Ascending aorta (tissue), 2 donors: ENCODE data around the gene MAP7D2. TPM values are rescaled to one million over a fixed set of nuclear protein-coding genes. Genes with fewer than 3 reads are reported as not detected.

Experiments
- DNase-seq, 2 donors: peaks; one replicate each; pipeline ENCODE4 v3.0.0-alpha.2; 2019; ENCODE audit warnings: low spot score in 2 of 2
- H3K27ac ChIP-seq, 2 donors: fragments of 200-600 bp; sonication (generic); one replicate each; pipeline ENCODE4 v1.5.1; 2016 to 2017; ENCODE audit warnings: mild to moderate bottlenecking in 1 of 2
- H3K27me3 ChIP-seq: fragments of 200-600 bp; sonication (generic); one replicate; pipeline ENCODE4 v1.5.1; 2017
- H3K36me3 ChIP-seq, 2 donors: fragments of 200-600 bp; sonication (generic); one replicate each; pipeline ENCODE4 v1.5.1; 2016
- H3K4me1 ChIP-seq, 2 donors: fragments of 200-600 bp; sonication (generic); one replicate each; pipeline ENCODE4 v1.5.1; 2016 to 2017; ENCODE audit warnings: mild to moderate bottlenecking in 1 of 2
- H3K4me3 ChIP-seq, 2 donors: fragments of 200-600 bp; sonication (generic); one replicate each; pipeline ENCODE4 v1.5.1; 2016 to 2017; ENCODE audit warnings: mild to moderate bottlenecking in 1 of 2
- H3K9me3 ChIP-seq, 2 donors: fragments of 200-600 bp; sonication (generic); one replicate each; pipeline ENCODE4 v1.5.1; 2016
- CTCF ChIP-seq, 3 experiments: fragments of 200-600 bp in 2 of 3; fragments of 450-650 bp in 1 of 3; sonication (generic) in 2 of 3; IDR thresholded peaks; one replicate each; pipeline ENCODE4 v1.5.1; 2016 to 2019; ENCODE audit warnings: antibody characterized with exemption in 3 of 3, mild to moderate bottlenecking in 1 of 3, moderate library complexity in 1 of 3
- intact Hi-C: fragments of 100-400 bp; cut with DNase I; formaldehyde crosslinking; loops from one replicate; pipeline ENCODE4 v1.15.1; 2023
- total RNA-seq: library from RNA; depleted of rRNA; stranded (reverse); fragments of >200 nt; gene quantifications from one replicate; pipeline ENCODE4 v1.1.0, GENCODE V29; 2016

The MAP7D2 gene
- total RNA-seq, 1 donor from 2014 or later, result not detected

DNA sequence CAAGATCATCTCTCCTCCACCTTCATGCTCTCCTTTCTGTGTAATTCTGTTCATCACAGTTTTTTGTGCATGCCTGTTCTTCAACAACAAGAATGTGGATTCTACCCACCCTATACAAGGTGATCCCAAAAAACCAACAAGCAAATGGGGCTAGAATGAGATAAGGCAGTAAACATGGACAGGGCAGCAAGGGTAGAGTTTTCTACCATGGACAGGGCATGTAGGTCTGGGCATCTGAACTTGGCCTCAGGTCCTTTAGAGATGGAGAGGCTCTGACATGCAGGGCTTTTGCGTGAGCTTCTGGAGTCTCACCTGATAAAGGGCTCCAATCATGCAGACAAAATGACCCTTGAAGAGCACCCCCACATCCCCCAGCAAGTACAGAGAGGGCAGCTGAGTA lies 36.4 kb downstream of the MAP7D2 start:
- Histone ChIP-seq H3K4me3 (no peak overlapping the region), H3K9me3 (no peaks in the 10 kb centered on the region), H3K4me1 (no peaks in the 10 kb centered on the region), H3K27ac (no peak overlapping the region), H3K36me3 (no peaks in the 10 kb centered on the region), H3K27me3 (no peaks in the 10 kb centered on the region)
- TF ChIP-seq CTCF (IDR thresholded peaks at IDR 0.05), result no peak
- no peak for DNase-seq
- intact Hi-C loops, result no loop called here

DNA sequence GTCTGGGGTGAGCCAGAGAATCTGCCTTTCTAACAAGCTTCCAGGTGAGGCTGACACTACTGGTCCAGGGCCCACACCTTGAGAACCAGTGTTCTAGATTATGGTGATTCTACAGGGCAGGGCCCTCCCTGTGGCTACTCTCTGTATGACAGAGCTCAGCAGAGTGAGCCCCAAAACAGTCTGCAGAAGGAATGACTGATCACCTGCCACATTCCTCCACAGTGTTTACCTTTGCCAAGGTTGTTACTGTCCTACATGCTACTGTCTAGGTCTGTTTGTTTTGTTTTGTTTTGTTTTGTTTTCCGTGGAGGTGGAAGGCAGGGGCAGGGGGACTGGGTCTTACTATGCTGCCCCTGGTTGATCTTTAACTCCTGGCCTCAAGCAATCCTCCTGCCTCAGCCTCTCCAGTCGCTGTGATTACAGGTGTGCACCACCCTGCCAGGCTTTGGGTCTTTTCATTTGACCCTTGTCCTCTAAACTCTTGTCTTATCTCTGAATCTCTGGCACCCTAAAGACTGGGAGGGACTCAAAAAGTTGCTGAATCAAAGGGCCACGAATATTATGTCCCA lies 45.1 kb downstream of the MAP7D2 start:
- TF ChIP-seq CTCF (IDR thresholded peaks at IDR 0.05), result no peak
- peaks cover 3 to 4% of the 10 kb centered on the region in 2 donors for H3K4me1 ChIP-seq
- no peaks in the 10 kb centered on the region for H3K36me3 ChIP-seq
- H3K27ac ChIP-seq, result no peak overlapping the region
- no peaks in the 10 kb centered on the region for H3K27me3 ChIP-seq
- no peaks in the 10 kb centered on the region for H3K9me3 ChIP-seq
- intact Hi-C loops, result no loop called here
- no peak overlapping the region for H3K4me3 ChIP-seq
- no peak for DNase-seq

GRCh38 chrX:20067709-20068561 lies 48.8 kb downstream of the MAP7D2 start:
- no peak for TF ChIP-seq CTCF (IDR thresholded peaks at IDR 0.05)
- intact Hi-C loops, result loop anchor here (10.0 kb wide), 1 partner anchor 163 kb away; no protein-coding TSS in a partner anchor
- Histone ChIP-seq H3K36me3 (no peaks in the 10 kb centered on the region), H3K27ac (peak overlapping the region; percentile 32 to 53), H3K4me3 (peak overlapping the region in 1 of 2 donors; percentile 16), H3K27me3 (no peaks in the 10 kb centered on the region), H3K4me1 (peaks cover 3 to 4% of the 10 kb centered on the region in 2 donors), H3K9me3 (no peaks in the 10 kb centered on the region)
- peak; percentile 39 to 89 for DNase-seq

GRCh38 chrX:20066968-20067708 lies 49.6 kb downstream of the MAP7D2 start:
- H3K27ac ChIP-seq, result peak overlapping the region in 1 of 2 donors; percentile 32

More at GRCh38 chrX:20066968-20067708, 49.6 kb downstream of the MAP7D2 start:
- H3K4me3 ChIP-seq, result no peak overlapping the region
- intact Hi-C loops, result loop anchor here (10.0 kb wide), 1 partner anchor 162 kb away; no protein-coding TSS in a partner anchor
- H3K4me1 ChIP-seq, result peaks cover 3 to 4% of the 10 kb centered on the region in 2 donors
- no peaks in the 10 kb centered on the region for H3K27me3 ChIP-seq
- no peak for DNase-seq
- no peaks in the 10 kb centered on the region for H3K9me3 ChIP-seq
- no peaks in the 10 kb centered on the region for H3K36me3 ChIP-seq
- peak in 2 of 3 experiments; percentile 14 to 40 for TF ChIP-seq CTCF (IDR thresholded peaks at IDR 0.05)
